CD4-positive, alpha-beta T cell treated with Interleukin-1 beta for 1 hour (primary cell): ENCODE measurements around the gene LSM8.
"Not testable (repeated sequence)": the region's sequence is repeated elsewhere in the genome, so short reads cannot be mapped to it uniquely, and the experiment has no call there.

Experiments
- DNase-seq, 2 donors: peaks; one replicate each; pipeline ENCODE4 v3.0.0-alpha.2; 2020 to 2022

The LSM8 gene

GRCh38 chr7:118214051-118214832 is 30.3 kb downstream of the LSM8 start:
- DNase-seq = peak; percentile 75 to 81

DNA sequence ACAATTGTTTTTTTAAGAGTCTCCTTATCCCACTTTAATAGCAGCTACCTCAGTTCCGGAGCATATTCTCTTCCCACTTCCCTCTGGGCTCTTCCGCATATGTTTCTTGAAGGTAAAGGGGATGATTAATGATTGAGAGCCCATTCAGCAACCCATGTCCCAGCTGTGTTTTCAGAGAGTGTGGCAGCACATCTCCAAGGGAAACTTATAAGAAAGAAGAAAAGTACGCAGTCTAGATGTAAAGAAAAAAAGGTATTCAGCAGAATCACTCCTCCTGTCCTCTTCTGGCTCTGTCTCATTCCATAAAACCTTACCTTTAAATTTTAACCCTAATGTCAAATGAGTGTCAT is 30.8 kb downstream of the LSM8 start:
- DNase-seq = no peak

- DNase-seq = no peak
Measured at GRCh38 chr7:118217210-118217619, 33.3 kb downstream of the LSM8 start.

GRCh38 chr7:118218413-118219156 is 34.6 kb downstream of the LSM8 start:
- DNase-seq = no peak

DNA sequence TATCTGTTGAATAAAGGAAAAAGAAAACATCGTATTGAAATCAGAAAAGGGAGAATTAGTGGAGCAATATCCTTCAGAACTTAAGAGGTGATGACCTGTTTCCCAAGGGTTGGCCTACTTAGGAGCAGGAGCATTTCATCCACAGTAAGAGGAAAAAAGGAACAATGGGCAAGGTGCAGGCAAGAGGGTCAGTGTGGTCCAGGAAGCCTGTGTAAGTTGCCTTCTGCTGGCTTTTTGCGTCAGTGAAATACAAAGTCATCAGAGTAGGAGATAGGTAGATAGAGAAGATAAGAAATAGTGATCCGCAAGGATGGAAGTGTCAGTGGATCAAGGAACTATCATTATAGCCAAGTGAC is 35.2 kb downstream of the LSM8 start:
- no peak for DNase-seq

- DNase-seq = no peak
Measured at GRCh38 chr7:118220583-118220982, 36.6 kb downstream of the LSM8 start.

DNA sequence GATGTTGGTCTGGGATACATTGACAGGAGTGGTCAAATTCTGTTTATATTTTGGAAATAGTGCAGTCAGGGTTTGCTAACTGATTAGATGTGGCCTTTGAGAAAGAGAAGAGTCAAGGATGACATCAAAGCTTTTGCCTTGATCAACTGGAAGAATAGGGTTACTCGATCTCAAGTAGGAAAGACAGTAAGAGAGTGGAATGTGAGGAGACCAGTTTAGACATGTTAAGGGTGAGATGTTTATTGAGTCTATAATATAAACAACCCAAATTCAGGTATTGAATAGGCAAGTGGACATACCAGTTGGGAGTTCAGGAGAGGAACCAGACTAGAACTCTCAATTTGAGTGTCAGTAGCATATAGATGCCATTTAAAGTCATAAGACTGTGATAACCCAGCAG is 38.6 kb downstream of the LSM8 start:
- DNase-seq = no peak

DNA sequence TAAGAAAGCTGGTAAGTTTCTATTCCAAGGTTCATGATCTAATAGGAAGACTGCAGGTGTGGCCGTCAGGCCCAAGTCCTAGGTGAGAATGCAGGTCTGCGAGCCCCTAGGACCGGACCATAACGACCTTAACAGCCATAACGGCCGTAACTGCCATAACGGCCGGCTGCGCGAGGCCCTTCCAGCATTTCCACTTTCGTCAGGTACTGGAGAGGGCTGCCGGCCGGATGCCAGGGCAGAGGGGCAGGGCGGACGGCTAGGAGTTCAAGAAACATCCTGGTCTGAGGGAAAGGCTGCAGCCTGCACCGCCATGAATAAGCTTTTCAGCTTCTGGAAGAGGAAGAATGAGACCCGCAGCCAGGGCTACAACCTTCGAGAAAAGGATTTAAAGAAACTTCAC is 40.6 kb downstream of the LSM8 start, which contains the start of gene ANKRD7:
Gene ANKRD7, plus strand, starts transcription at position 184 of the 400 bp plus-strand sequence. Its CDS starts 127 bp downstream, at position 311.
- no peak for DNase-seq

DNA sequence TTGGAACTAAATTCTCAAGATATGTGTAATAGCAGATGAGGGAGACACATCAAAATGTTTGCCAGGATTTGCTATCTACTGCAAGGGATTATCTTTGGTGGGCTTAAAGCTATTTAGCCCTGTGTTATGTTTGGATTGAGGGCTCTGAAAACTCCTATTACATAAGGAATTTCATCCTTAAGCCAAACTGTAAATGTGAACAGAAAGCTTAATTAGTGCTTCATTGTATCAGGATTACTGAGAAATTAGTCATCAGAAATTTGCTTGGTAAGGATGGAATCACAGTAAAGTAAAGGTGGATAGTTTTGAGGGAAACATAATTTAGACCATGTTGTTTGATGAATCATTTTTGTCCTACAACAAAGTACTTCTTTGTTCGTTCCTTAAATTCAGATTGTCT is 48.9 kb downstream of the LSM8 start:
- DNase-seq = no peak

DNA sequence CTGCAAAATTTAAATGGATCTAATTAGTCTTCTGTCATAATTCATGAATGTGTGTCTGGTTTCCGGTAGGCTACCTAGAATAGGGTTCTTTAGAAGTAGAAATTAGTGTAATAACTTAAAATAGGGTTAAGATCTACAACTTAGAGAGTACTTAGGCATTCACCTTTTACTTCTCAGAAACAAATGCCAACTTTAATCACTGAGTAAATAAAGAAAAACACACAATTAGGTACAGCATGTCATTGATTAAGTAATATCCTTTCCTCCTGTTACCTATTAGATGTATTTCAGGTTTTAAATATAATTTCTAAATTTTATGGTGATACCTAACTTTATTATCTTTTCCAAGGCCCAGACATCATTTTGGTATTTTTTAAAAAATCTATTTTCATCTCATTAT is 49.8 kb downstream of the LSM8 start:
- no peak for DNase-seq

GRCh38 chr7:118239014-118239413 is 55.0 kb downstream of the LSM8 start:
- DNase-seq = no peak

GRCh38 chr7:118240320-118240719 is 56.4 kb downstream of the LSM8 start:
- DNase-seq = not testable (repeated sequence)
